Transverse colon (tissue), 4 donors: Measurements from ENCODE around the gene PPP1R9B. TPM values are rescaled to one million over a fixed set of nuclear protein-coding genes. Genes with fewer than 3 reads are reported as not detected.

Source experiments
- DNase-seq: peaks from one replicate; pipeline ENCODE4 v3.0.0-alpha.2; 2019
- H3K27ac ChIP-seq, 4 donors: fragments of 200-600 bp; sonication (generic); 2 replicates each; pipeline ENCODE4 v1.5.1; 2016 to 2018; ENCODE audit warnings: inconsistent platforms in 4 of 4
- H3K27me3 ChIP-seq: fragments of 200-600 bp; sonication (generic); 2 replicates; pipeline ENCODE4 v1.5.1; 2017; ENCODE audit warnings: inconsistent platforms
- H3K36me3 ChIP-seq, 4 donors: fragments of 200-600 bp; sonication (generic); 2 replicates each; pipeline ENCODE4 v1.5.1; 2017 to 2019; ENCODE audit warnings: inconsistent platforms in 4 of 4
- H3K4me1 ChIP-seq, 4 donors: fragments of 200-600 bp; sonication (generic); 2 replicates each; pipeline ENCODE4 v1.5.1; 2017 to 2020; ENCODE audit warnings: inconsistent platforms in 4 of 4
- H3K4me3 ChIP-seq, 4 donors: fragments of 200-600 bp; sonication (generic); 1 replicate in 1 of 4; 2 replicates in 3 of 4; pipeline versions ENCODE4 v1.5.1 to v1.6.1; 2017 to 2019; ENCODE audit warnings: inconsistent platforms in 4 of 4
- H3K9me3 ChIP-seq, 2 donors: fragments of 200-600 bp; sonication (generic); 2 replicates each; pipeline ENCODE4 v1.5.1; 2017 to 2019; ENCODE audit warnings: inconsistent platforms in 2 of 2
- CTCF ChIP-seq, 5 experiments: fragments of 200-600 bp in 3 of 5; fragments of 450-650 bp in 2 of 5; sonication (generic) in 3 of 5; IDR thresholded peaks; 1 replicate in 2 of 5; 2 replicates in 3 of 5; pipeline ENCODE4 v1.5.1; 2016 to 2017; ENCODE audit warnings: antibody characterized with exemption in 5 of 5, inconsistent platforms in 3 of 5, mild to moderate bottlenecking in 2 of 5, moderate library complexity in 1 of 5
- EP300 ChIP-seq: sonication (generic); formaldehyde crosslinking; IDR thresholded peaks from one replicate; pipeline ENCODE4 v1.6.1; 2017; ENCODE audit warnings: antibody characterized with exemption, low read depth
- POLR2A ChIP-seq: fragments of 450-650 bp; IDR thresholded peaks from one replicate; pipeline ENCODE4 v1.6.1; 2016; ENCODE audit warnings: antibody characterized with exemption, mild to moderate bottlenecking, moderate library complexity
- POLR2AphosphoS5 ChIP-seq, 3 donors: sonication (generic); formaldehyde crosslinking; IDR thresholded peaks; one replicate each; pipeline ENCODE4 v1.6.1; 2016; ENCODE audit warnings: antibody characterized with exemption in 3 of 3
- WGBS, 2 donors: methylation state at CpG; one replicate each; pipeline ENCODE4 v1.1.5; 2018; ENCODE audit warnings: low coverage in 1 of 2; 5-methylcytosine and 5-hydroxymethylcytosine counted together
- in situ Hi-C, 4 donors: fragments of 200-750 bp; cut with MboI; loops; one replicate each; pipeline versions ENCODE4 v1.15.0 to v1.15.1; 2017; ENCODE audit warnings: low sequenced_read_pairs in 3 of 4, low pct_ligation_motif_present in 1 of 4, low pct_unique_long_range_greater_than_20kb in 1 of 4
- intact Hi-C: fragments of 100-400 bp; cut with DNase I; formaldehyde crosslinking; loops from one replicate; pipeline ENCODE4 v1.15.1; 2023; ENCODE audit warnings: low total_unique reads
- total RNA-seq, 4 donors: library from RNA; depleted of rRNA; stranded (reverse); fragments of >200 nt; gene quantifications; one replicate each; pipeline ENCODE4 v1.1.0, GENCODE V29; 2016

Gene PPP1R9B
- total RNA-seq, 4 donors from 2014 or later: 19.0 to 29.9 (median 27.7) TPM

DNA sequence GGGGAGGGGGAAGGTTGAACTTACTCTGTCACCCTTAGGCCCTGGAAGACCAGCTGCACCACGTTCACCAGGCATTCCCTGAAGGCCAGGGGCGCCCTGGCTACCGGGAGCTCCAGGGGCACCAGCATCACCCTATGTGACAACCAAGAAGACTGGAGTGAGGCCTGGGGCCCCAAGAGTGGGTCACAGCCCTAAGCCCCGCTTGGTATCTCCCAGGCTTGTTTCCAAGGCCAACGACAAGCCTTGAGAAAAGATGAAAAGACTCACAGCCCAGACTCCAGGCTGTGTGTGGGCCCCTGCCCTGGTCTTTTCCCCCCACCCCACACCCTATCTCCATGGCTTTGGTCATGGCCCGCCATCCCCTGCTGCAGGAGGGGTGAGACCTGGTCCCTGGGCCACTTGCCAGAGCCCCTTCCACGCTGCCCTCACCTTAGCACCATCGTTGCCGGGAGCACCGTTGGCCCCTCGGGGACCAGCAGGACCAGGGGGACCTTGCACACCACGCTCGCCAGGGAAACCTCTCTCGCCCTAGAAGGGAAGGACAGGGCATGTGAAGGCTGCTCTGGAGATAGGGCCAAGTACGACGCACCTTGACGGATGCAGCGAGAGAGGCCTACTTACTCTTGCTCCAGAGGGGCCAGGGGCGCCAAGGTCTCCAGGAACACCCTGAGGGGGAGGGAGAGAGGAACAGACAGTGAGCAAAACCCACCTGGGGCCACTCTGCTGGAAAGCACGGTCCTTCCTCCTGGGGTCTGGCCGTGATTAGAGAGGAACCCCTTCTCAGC lies 41.1 kb upstream of the PPP1R9B start:
- TF ChIP-seq CTCF (IDR thresholded peaks at IDR 0.05) (no peak), EP300 (no peak), POLR2A (no peak), POLR2AphosphoS5 (IDR thresholded peaks at IDR 0.05) (no peak)
- DNase-seq: no peak
- in situ Hi-C loops (no loop called here), intact Hi-C loops (no loop called here)
- 68 to 78% methylated on average over 3 to 21 of the region's 21 CpGs for WGBS, 2 donors
- H3K27ac ChIP-seq: peak overlapping the region in 1 of 4 donors; percentile 34
- no peaks in the 10 kb centered on the region for H3K9me3 ChIP-seq
- peaks cover 0 to 11% (median 1%) of the 10 kb centered on the region in 4 donors for H3K4me1 ChIP-seq
- H3K36me3 ChIP-seq: peaks cover 0 to 44% (median 3%) of the 10 kb centered on the region in 4 donors
- H3K4me3 ChIP-seq: no peak overlapping the region
- H3K27me3 ChIP-seq: no peaks in the 10 kb centered on the region

- TF ChIP-seq POLR2AphosphoS5 (IDR thresholded peaks at IDR 0.05) (no peak), POLR2A (no peak), CTCF (IDR thresholded peaks at IDR 0.05) (no peak), EP300 (no peak)
- 74 to 83% methylated on average over 2 to 8 of the region's 8 CpGs for WGBS, 2 donors
- H3K9me3 ChIP-seq: no peaks in the 10 kb centered on the region
- in situ Hi-C loops: no loop called here
- peak overlapping the region in 2 of 4 donors; percentile 9 to 34 for H3K27ac ChIP-seq
- no peak for DNase-seq
- no peaks in the 10 kb centered on the region for H3K27me3 ChIP-seq
- H3K36me3 ChIP-seq: peaks cover 0 to 40% (median 3%) of the 10 kb centered on the region in 4 donors
- intact Hi-C loops: no loop called here
- H3K4me3 ChIP-seq: no peak overlapping the region
- peaks cover 0 to 5% (median 1%) of the 10 kb centered on the region in 4 donors for H3K4me1 ChIP-seq
These were observed 40.3 kb upstream of the PPP1R9B start for GRCh38 chr17:50190603-50191358.

DNA sequence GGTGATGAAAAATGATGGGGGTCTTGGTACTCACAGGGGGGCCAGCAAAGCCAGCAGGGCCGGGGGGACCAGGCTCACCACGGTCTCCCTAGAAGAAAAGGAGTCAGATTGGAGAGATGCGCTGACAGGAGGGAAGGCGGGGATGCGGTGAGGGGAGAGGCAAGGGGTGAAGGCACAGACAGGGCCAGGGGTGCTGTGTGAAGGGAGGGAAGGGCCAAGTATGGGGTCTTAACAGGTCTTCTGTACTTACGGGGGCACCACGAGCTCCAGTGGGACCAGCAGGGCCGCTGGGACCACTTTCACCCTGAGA lies 39.8 kb upstream of the PPP1R9B start:
- H3K4me3 ChIP-seq: no peak overlapping the region
- peak overlapping the region in 2 of 4 donors; percentile 9 to 30 for H3K27ac ChIP-seq
- in situ Hi-C loops (no loop called here), intact Hi-C loops (no loop called here)
- no peak for DNase-seq
- 75 to 82% methylated on average over 5 to 6 of the region's 8 CpGs for WGBS, 2 donors
- no peaks in the 10 kb centered on the region for H3K27me3 ChIP-seq
- peaks cover 0 to 5% (median 1%) of the 10 kb centered on the region in 4 donors for H3K4me1 ChIP-seq
- TF ChIP-seq POLR2A: no peak
- no peak for TF ChIP-seq POLR2AphosphoS5 (IDR thresholded peaks at IDR 0.05)
- TF ChIP-seq EP300: no peak
- TF ChIP-seq CTCF (IDR thresholded peaks at IDR 0.05): no peak
- peaks cover 0 to 35% (median 3%) of the 10 kb centered on the region in 4 donors for H3K36me3 ChIP-seq
- H3K9me3 ChIP-seq: no peaks in the 10 kb centered on the region

DNA sequence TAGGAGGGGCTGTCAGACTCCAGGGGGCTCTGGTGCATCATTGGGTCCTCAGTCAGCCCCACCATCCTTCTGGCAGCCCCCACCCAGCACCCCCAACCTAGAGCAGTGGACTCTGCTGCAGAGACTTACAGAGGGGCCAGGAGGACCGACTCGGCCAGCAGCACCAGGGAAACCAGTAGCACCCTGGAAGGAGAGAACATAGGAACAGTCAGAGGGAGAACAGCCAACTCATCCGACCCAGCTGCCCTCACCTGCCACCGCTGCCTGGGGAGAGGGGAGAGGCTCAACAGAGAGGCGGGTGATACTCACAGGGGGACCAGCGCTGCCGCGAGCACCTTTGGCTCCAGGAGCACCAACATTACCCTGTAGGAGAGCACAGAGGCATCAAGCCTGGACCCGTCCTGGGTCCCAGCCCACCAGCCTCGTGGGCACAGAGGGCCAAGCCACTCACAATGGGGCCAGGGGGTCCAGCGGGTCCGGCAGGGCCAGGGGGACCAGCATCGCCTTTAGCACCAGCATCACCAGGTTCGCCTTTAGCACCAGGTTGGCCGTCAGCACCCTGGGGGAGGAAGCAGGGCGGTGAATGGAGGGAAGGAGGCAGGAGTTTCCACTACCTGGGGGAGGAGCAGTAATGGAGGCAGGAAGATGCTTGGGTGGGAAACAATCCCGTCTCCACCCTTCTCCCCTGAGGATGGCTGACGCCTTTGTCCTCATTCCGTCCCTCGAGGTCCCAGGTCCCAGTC lies 39.2 kb upstream of the PPP1R9B start:
- 75% methylated on average over 16 of the region's 20 CpGs; no CpG with 5 or more reads in 1 of the 2 donors for WGBS, 2 donors
- H3K36me3 ChIP-seq: peaks cover 0 to 30% (median 3%) of the 10 kb centered on the region in 4 donors
- TF ChIP-seq POLR2A: no peak
- no peak for TF ChIP-seq EP300
- TF ChIP-seq CTCF (IDR thresholded peaks at IDR 0.05): no peak
- no peak for TF ChIP-seq POLR2AphosphoS5 (IDR thresholded peaks at IDR 0.05)
- H3K4me3 ChIP-seq: no peak overlapping the region
- intact Hi-C loops (no loop called here), in situ Hi-C loops (no loop called here)
- peak overlapping the region in 2 of 4 donors; percentile 9 to 30 for H3K27ac ChIP-seq
- no peak for DNase-seq
- peaks cover 0 to 8% (median 3%) of the 10 kb centered on the region in 4 donors for H3K4me1 ChIP-seq
- H3K9me3 ChIP-seq: no peaks in the 10 kb centered on the region
- no peaks in the 10 kb centered on the region for H3K27me3 ChIP-seq
